Panc1 (cell line): Measurements from ENCODE around the gene GON4L. TPM values are rescaled to one million over a fixed set of nuclear protein-coding genes. Genes with fewer than 3 reads are reported as not detected.
"Not testable (repeated sequence)": the region's sequence is repeated elsewhere in the genome, so short reads cannot be mapped to it uniquely, and the experiment has no call there.

Experiments used
- ATAC-seq: fragments of 200-7000 bp; cut with Tn5 transposase; 2 replicates; pipeline ENCODE4 v1.9.1; 2020; ENCODE audit warnings: mild to moderate bottlenecking, moderate library complexity
- BruUV-seq: library from RNA; stranded (reverse); fragments of 400-500 nt; replicated peaks from 2 replicates; lab custom pipeline; 2021; lab: Mats Ljungman, UMichigan
- CTCF ChIA-PET: fragments of 300-600 bp; sonication (Branson Sonifier 250); formaldehyde crosslinking; loops from one replicate; lab custom pipeline; 2022; ENCODE audit warnings: antibody characterized with exemption; lab: Charles Lee
- POLR2A ChIA-PET: fragments of 300-600 bp; sonication (Branson Sonifier 250); formaldehyde crosslinking; loops from one replicate; lab custom pipeline; 2022; ENCODE audit warnings: antibody characterized with exemption; lab: Charles Lee
- DNase-seq: peaks from one replicate; pipeline ENCODE4 v3.0.0-alpha.2; 2010; ENCODE audit warnings: low read depth, low spot score
- H3K27ac ChIP-seq: 2 replicates; pipeline ENCODE4 v1.5.1; 2011; ENCODE audit warnings: mild to moderate bottlenecking, low read length, inconsistent platforms
- H3K27me3 ChIP-seq: fragments of 200-500 bp; sonication (Bioruptor generic); 2 replicates; pipeline ENCODE4 v1.6.0; 2014; ENCODE audit warnings: low read length, inconsistent platforms; ENCODE audit not compliant: control insufficient read depth, insufficient read depth
- H3K36me3 ChIP-seq: fragments of 200-500 bp; sonication (Bioruptor generic); 2 replicates; pipeline ENCODE4 v1.5.1; 2014; ENCODE audit warnings: inconsistent platforms, mild to moderate bottlenecking, low read length, moderate library complexity; ENCODE audit not compliant: control insufficient read depth, insufficient read depth
- H3K4me1 ChIP-seq: 2 replicates; pipeline ENCODE4 v1.5.1; 2011; ENCODE audit warnings: inconsistent platforms, mild to moderate bottlenecking, low read length, moderate library complexity; ENCODE audit not compliant: control insufficient read depth, insufficient read depth
- H3K4me3 ChIP-seq, 2 experiments: 2 replicates each; pipeline ENCODE4 v1.5.1; 2011 to 2012; ENCODE audit warnings: low read depth in 2 of 2, low read length in 2 of 2, mild to moderate bottlenecking in 2 of 2, inconsistent platforms in 1 of 2, moderate library complexity in 1 of 2
- H3K9me3 ChIP-seq: fragments of 200-500 bp; sonication (Bioruptor generic); 2 replicates; pipeline ENCODE4 v1.5.1; 2014; ENCODE audit warnings: low read depth, mild to moderate bottlenecking, inconsistent platforms, low read length, moderate library complexity; ENCODE audit not compliant: control insufficient read depth, insufficient read depth
- CTCF ChIP-seq: fragments of 450-650 bp; IDR thresholded peaks from 2 replicates; pipeline ENCODE4 v1.5.1; 2017; ENCODE audit warnings: mild to moderate bottlenecking
- POLR2AphosphoS5 ChIP-seq: IDR thresholded peaks from 2 replicates; pipeline ENCODE4 v1.6.1; 2012; ENCODE audit warnings: mild to moderate bottlenecking, low read depth, low read length, moderate library complexity
- REST ChIP-seq, 2 experiments: IDR thresholded peaks; 2 replicates each; pipeline ENCODE4 v1.6.1; 2011 to 2012; ENCODE audit warnings: low read depth in 2 of 2, control low read depth in 1 of 2, low read length in 1 of 2, mild to moderate bottlenecking in 1 of 2, moderate library complexity in 1 of 2; ENCODE audit not compliant: insufficient read depth in 1 of 2
- SIN3A ChIP-seq: IDR thresholded peaks from 2 replicates; pipeline ENCODE4 v1.6.1; 2012; ENCODE audit warnings: low read depth, mild to moderate bottlenecking, low read length, moderate library complexity, borderline replicate concordance; ENCODE audit not compliant: insufficient read depth
- TCF7L2 ChIP-seq: IDR thresholded peaks from 2 replicates; pipeline ENCODE4 v1.6.1; 2011; ENCODE audit warnings: mild to moderate bottlenecking, low read depth, low read length, inconsistent platforms
- in situ Hi-C: cut with HindIII; loops from 2 replicates; pipeline ENCODE4 v1.10.0; 2016; ENCODE audit warnings: low sequenced_read_pairs, low pct_unique_long_range_greater_than_20kb
- intact Hi-C: fragments of 100-400 bp; cut with micrococcal nuclease; formaldehyde crosslinking; loops from one replicate; pipeline ENCODE4 v1.10.0; 2022; ENCODE audit not compliant: unreplicated experiment
- total RNA-seq: library from RNA; stranded (reverse); gene quantifications from one replicate; pipeline ENCODE4 v1.2.1, GENCODE V29; 2021; ENCODE audit not compliant: unreplicated experiment

The GON4L gene
- total RNA-seq, 1 experiment from 2014 or later, result 47.6 TPM

GRCh38 chr1:155759966-155760630 lies 96.9 kb downstream of the GON4L start:
- Histone ChIP-seq H3K4me1 (no peaks in the 10 kb centered on the region), H3K4me3 (no peak overlapping the region), H3K27me3 (no peaks in the 10 kb centered on the region), H3K36me3 (peaks cover 4% of the 10 kb centered on the region; the same call in 1 of the 2 replicates), H3K27ac (no peak overlapping the region), H3K9me3 (no peaks in the 10 kb centered on the region)
- ChIA-PET POLR2A (no interaction called here), CTCF (no interaction called here)
- BruUV-seq, result no TSS peak
- intact Hi-C loops, result no loop called here
- ATAC-seq, result no peak
- in situ Hi-C loops, result no loop called here
- TF ChIP-seq SIN3A (no peak), CTCF (no peak), TCF7L2 (no peak), POLR2AphosphoS5 (no peak), REST (IDR thresholded peaks at IDR 0.05; ENCODE audit: insufficient read depth in 1 of 2, low read depth in 2 of 2, low read length in 1 of 2) (no peak)
- no peak for DNase-seq

DNA sequence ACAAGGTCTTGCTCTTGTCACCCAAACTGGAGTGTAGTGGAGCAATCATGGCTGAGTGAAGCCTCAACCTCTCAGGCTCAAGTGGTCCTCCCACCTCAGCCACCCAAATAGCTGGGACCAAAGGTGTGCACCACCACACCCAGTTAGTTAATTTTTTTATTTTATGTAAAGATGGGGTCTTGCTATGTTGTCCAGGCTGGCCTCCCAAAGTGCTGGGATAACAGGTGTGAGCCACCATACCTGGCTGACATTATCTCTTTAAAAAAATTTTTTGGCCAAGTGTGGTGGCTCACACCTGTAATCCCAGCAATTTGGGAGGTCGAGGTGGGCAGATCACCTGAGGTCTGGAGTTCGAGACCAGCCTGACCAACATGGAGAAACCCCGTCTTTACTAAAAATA lies 98.0 kb downstream of the GON4L start:
- DNase-seq, H3K9me3 ChIP-seq, H3K27me3 ChIP-seq, BruUV-seq, H3K4me3 ChIP-seq, H3K27ac ChIP-seq, POLR2A ChIA-PET, H3K4me1 ChIP-seq, H3K36me3 ChIP-seq, ATAC-seq, intact Hi-C loops, CTCF ChIA-PET, in situ Hi-C loops: not testable (repeated sequence)

GRCh38 chr1:155748141-155748540 lies 108.9 kb downstream of the GON4L start:
- intact Hi-C loops, H3K9me3 ChIP-seq, H3K4me3 ChIP-seq, in situ Hi-C loops, BruUV-seq, ATAC-seq, H3K27me3 ChIP-seq, H3K4me1 ChIP-seq, H3K27ac ChIP-seq, H3K36me3 ChIP-seq, DNase-seq: not testable (repeated sequence)
- POLR2A ChIA-PET, result interaction anchor here (0.6 kb wide), 1 partner anchor 612 kb away, joined by 4 read pairs; no protein-coding TSS in a partner anchor
- CTCF ChIA-PET, result interaction anchor here (0.6 kb wide), 1 partner anchor 501 kb away, joined by 4 read pairs; no protein-coding TSS in a partner anchor

DNA sequence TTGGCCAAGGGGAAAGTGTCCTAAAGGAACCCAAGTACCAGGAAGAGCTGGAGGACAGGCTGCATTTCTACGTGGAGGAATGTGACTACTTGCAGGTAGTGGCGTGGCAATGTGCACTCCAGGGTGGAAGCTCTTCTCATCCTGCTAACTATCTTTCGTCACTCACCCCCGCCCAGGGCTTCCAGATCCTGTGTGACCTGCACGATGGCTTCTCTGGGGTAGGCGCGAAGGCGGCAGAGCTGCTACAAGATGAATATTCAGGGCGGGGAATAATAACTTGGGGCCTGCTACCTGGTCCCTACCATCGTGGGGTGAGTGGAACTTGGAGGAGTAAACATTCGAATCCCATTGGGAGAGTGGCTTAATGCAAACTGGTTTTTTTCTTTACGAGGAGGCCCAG lies 109.4 kb downstream of the GON4L start:
- POLR2A ChIA-PET, H3K4me3 ChIP-seq, H3K9me3 ChIP-seq, BruUV-seq, DNase-seq, ATAC-seq, H3K36me3 ChIP-seq, H3K4me1 ChIP-seq, in situ Hi-C loops, H3K27me3 ChIP-seq, CTCF ChIA-PET, intact Hi-C loops, H3K27ac ChIP-seq: not testable (repeated sequence)
